Stomach (tissue), 4 donors: Measurements from ENCODE around the gene SELL.
"Not testable (repeated sequence)": the region's sequence is repeated elsewhere in the genome, so short reads cannot be mapped to it uniquely, and the experiment has no call there.

Source experiments
- CTCF ChIP-seq, 7 experiments: fragments of 450-650 bp in 4 of 7; fragments of 200-600 bp in 3 of 7; sonication (generic) in 3 of 7; IDR thresholded peaks; one replicate each; pipeline ENCODE4 v1.5.1; 2016 to 2019; ENCODE audit warnings: antibody characterized with exemption in 7 of 7, control low read depth in 2 of 7, mild to moderate bottlenecking in 1 of 7
- POLR2AphosphoS5 ChIP-seq, 3 donors: sonication (generic); formaldehyde crosslinking; IDR thresholded peaks; one replicate each; pipeline ENCODE4 v1.6.1; 2016; ENCODE audit warnings: antibody characterized with exemption in 3 of 3

GRCh38 chr1:169715100-169715499 is 3.7 kb upstream of the SELL start:
- not testable (repeated sequence) for TF ChIP-seq CTCF, POLR2AphosphoS5 (IDR thresholded peaks at IDR 0.05)
